G401 (cell line): ENCODE results near the gene CLEC5A. TPM values are rescaled to one million over a fixed set of nuclear protein-coding genes. Genes with fewer than 3 reads are reported as not detected.
"Not testable (repeated sequence)": the region's sequence is repeated elsewhere in the genome, so short reads cannot be mapped to it uniquely, and the experiment has no call there.

Experiments used
- DNase-seq: peaks from one replicate; pipeline ENCODE4 v3.0.0-alpha.2; 2015; ENCODE audit warnings: low spot score
- in situ Hi-C: cut with HindIII; loops from 2 replicates; pipeline ENCODE4 v1.10.0; 2016; ENCODE audit warnings: low sequenced_read_pairs, mixed read lengths
- total RNA-seq: library from RNA; depleted of rRNA; stranded (reverse); fragments of >200 nt; shearing (Covaris generic); gene quantifications from 2 replicates; pipeline ENCODE4 v1.2.3, GENCODE V29; 2014; rRNA removed

The CLEC5A gene
- not detected in 2 replicates for total RNA-seq

DNA sequence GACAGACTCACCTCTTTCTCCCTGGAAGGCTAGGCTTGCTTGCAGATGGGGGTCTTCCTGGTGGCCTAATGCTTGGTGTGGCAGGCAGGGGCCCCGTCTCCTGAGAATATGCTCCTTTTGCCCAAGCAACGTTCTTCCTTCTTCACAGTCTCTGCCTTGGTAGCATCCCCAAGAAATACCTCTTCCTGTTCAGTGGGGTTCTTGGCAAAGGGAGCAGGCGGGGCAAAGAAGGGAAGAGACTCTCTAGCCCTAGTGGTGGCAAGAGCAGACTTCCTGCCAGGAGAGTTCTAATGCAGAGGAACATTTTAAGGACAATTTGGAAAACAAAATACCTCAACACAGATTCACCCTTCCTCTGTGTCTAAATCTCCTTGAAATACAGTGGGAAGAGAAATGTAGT, at the start of gene CLEC5A:
Gene CLEC5A (minus strand): TSS at position 179 of the 400 bp plus-strand sequence. CDS start 682 bp downstream, outside the sequence.
- no peak for DNase-seq
- in situ Hi-C loops: no loop called here

GRCh38 chr7:141993354-141993753, 46.6 kb upstream of the CLEC5A start:
- DNase-seq: no peak
- in situ Hi-C loops: no loop called here

DNA sequence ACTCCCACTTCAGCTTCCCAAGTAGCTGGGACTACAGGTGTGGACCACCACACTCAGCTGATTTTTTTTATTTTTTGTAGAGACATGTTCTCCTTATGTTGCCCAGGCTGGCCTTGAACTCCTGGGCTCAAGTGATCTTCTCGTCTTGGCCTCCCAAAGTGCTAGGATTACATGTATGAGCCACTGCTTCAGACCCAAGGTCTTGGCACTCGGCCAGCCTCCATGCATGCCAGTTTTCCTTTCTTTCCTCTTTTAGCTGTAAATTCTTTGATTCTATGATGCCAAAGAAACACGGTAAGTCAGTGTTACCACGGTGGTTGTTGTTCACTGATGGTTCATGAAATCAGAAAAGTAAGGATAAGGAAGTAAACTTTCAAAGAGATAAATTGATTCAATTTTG, 45.9 kb upstream of the CLEC5A start:
- in situ Hi-C loops: no loop called here

GRCh38 chr7:141992156-141992555, 45.4 kb upstream of the CLEC5A start:
- in situ Hi-C loops: no loop called here
- no peak for DNase-seq

More for the DNA sequence above, 45.9 kb upstream of the CLEC5A start:
- DNase-seq: no peak

GRCh38 chr7:141991140-141991539, 44.4 kb upstream of the CLEC5A start:
- DNase-seq: no peak

GRCh38 chr7:141990011-141990725, 43.4 kb upstream of the CLEC5A start:
- no peak for DNase-seq
- in situ Hi-C loops: no loop called here

More at GRCh38 chr7:141991140-141991539, 44.4 kb upstream of the CLEC5A start:
- in situ Hi-C loops: no loop called here

DNA sequence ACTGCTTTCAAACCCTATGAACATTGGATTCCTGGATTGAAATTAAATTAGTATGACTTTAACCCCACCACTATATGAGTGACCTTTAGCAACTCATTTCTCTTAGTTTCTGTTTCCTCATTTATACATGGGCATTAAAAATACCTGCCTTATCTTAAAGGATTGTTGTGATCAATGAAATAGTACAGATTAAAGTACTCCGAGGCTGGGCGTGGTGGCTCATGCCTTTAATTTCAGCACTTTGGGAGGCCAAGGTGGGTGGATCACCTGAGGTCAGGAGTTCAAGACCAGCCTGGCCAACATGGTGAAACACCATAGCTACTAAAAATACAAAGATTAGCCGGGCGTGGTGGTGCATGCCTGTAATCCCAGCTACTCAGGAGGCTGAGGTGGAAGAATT, 41.0 kb upstream of the CLEC5A start:
- in situ Hi-C loops: not testable (repeated sequence)

GRCh38 chr7:141986923-141987322, 40.1 kb upstream of the CLEC5A start:
- in situ Hi-C loops: no loop called here
- no peak for DNase-seq

More for the DNA sequence above, 41.0 kb upstream of the CLEC5A start:
- DNase-seq: not testable (repeated sequence)

DNA sequence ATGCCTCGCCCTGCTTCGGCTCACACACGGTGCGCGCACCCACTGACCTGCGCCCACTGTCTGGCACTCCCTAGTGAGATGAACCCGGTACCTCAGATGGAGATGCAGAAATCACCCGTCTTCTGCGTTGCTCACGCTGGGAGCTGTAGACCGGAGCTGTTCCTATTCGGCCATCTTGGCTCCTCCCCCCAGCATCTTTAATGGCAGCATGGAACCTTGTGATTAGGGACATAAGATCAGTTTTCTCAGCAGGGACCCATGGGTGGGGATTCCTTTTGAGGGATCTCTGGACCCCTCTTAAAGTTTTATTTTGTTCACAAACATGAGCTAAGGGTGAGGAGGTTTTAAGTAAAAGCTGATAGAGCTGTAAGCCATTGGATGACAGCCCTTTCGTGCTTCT, 39.2 kb upstream of the CLEC5A start:
- DNase-seq, in situ Hi-C loops: not testable (repeated sequence)

- DNase-seq: no peak
- in situ Hi-C loops: no loop called here
These were observed 32.8 kb upstream of the CLEC5A start for GRCh38 chr7:141979568-141979967.

GRCh38 chr7:141978351-141978750, 31.6 kb upstream of the CLEC5A start:
- DNase-seq: no peak
- in situ Hi-C loops: no loop called here

DNA sequence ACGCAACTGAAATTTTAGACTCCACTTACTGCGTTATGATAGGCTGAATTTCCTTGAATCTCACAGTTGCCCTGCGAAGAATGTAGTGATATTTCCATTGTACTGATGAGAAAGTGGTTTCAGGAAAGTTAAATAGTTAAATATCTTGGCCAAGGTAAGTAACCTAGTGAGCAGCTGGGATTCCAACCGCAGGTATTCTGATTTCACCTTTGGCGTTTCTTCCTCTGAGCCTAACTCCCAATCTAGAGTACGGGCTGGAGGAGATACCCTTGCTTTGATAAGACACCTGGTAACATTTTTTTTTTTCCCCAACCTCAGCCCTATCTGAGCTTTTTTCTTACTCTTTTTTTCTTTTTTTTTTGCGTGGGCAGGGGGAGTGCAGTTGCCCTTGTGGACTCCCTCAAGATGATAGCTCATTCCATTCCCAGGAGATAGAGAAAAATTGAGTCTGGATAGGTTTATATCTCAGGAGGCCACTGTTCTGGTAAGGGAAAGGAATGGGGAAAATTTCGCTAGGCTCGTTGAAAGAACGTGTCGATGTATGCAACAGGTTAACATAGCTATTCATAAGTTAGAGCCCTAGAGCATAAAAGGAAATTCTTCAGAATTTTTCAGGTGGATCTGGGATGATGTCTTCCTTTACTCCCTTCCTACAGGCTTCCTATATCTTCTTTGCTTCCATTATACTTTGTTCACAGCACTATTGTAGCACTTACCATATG, 29.9 kb upstream of the CLEC5A start:
- no peak for DNase-seq
- in situ Hi-C loops: no loop called here

GRCh38 chr7:141975806-141976523, 29.2 kb upstream of the CLEC5A start:
- in situ Hi-C loops: no loop called here
- DNase-seq: peak; percentile 73

GRCh38 chr7:141974831-141975230, 28.1 kb upstream of the CLEC5A start:
- in situ Hi-C loops: no loop called here
- DNase-seq: no peak

DNA sequence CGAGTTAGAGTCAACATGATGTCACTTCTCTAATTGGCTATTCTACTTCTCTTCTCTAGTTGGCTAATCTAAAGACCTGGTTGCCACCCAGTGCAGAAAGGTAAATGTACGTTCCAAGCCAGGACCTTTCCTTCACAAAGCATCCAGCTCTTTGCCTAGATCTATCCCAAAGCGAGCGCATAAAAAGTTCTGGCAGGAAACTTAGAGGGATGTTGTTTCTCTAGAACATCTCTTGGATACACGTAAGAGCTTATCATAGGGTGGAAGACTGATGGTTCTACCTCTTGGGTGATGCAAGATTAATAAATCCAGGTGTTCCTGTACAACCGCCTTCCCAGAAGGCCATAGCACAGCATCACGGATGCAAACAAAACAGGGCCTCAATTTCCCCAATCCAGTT, 26.9 kb upstream of the CLEC5A start, which contains the start of gene TAS2R38:
Gene TAS2R38 (minus strand): TSS at position 101 of the 400 bp plus-strand sequence. CDS start 84 bp downstream, at position 17.
- in situ Hi-C loops: no loop called here
- DNase-seq: no peak

- in situ Hi-C loops: no loop called here
- no peak for DNase-seq
These were observed 14.1 kb upstream of the CLEC5A start for GRCh38 chr7:141960687-141961422.

- no peak for DNase-seq
- in situ Hi-C loops: no loop called here
These were observed 9.3 kb upstream of the CLEC5A start for GRCh38 chr7:141956084-141956483.

DNA sequence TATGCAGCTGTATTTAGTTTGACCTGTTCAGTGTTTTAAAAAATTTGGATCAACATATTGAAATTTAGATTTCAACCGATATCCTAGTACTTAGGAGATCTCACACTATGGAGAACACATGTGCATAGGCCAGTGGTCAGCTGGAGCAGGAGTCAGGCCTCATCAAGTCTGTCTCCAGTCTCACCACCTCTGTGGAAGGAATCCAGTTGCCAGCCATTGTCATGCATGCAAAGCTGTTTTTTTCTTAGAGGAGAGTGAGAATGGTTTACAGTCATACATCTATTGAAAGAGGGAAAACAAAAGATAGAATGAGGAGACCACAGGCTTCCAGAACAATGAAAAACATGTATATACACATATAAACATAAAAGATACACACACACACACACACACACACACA, 7.6 kb upstream of the CLEC5A start:
- in situ Hi-C loops: no loop called here
- DNase-seq: no peak

GRCh38 chr7:141952461-141952860, 5.7 kb upstream of the CLEC5A start:
- no peak for DNase-seq
- in situ Hi-C loops: no loop called here
